Spleen (tissue), 11 donors: ENCODE results near the gene NPEPL1. TPM values are rescaled to one million over a fixed set of nuclear protein-coding genes. Genes with fewer than 3 reads are reported as not detected.
A peak's percentile ranks its signal among the peaks of the same experiment; 100 is the strongest.

Experiments used
- DNase-seq: peaks from one replicate; pipeline ENCODE4 v3.0.0-alpha.2; 2020
- H3K27ac ChIP-seq, 8 donors: fragments of 200-600 bp; sonication (generic) in 7 of 8; 1 replicate in 4 of 8; 2 replicates in 4 of 8; pipeline versions ENCODE4 v1.5.0 to v1.8.0; 2016 to 2021; ENCODE audit warnings: inconsistent platforms in 4 of 8, mild to moderate bottlenecking in 4 of 8, moderate library complexity in 1 of 8
- H3K27me3 ChIP-seq, 7 donors: fragments of 200-600 bp; sonication (generic) in 6 of 7; replicated peaks in 1 of 7; 1 replicate in 4 of 7; 2 replicates in 3 of 7; pipeline versions ENCODE4 v1.5.0 to v1.8.0; 2016 to 2021; ENCODE audit warnings: inconsistent platforms in 3 of 7, mild to moderate bottlenecking in 1 of 7
- H3K36me3 ChIP-seq, 6 donors: fragments of 200-600 bp; sonication (generic) in 5 of 6; 1 replicate in 4 of 6; 2 replicates in 2 of 6; pipeline versions ENCODE4 v1.5.0 to v1.8.0; 2016 to 2021; ENCODE audit warnings: inconsistent platforms in 2 of 6
- H3K4me1 ChIP-seq, 6 donors: fragments of 200-600 bp; sonication (generic) in 5 of 6; 1 replicate in 3 of 6; 2 replicates in 3 of 6; pipeline versions ENCODE4 v1.5.0 to v1.8.0; 2016 to 2021; ENCODE audit warnings: inconsistent platforms in 3 of 6
- H3K4me3 ChIP-seq, 8 donors: fragments of 200-600 bp; sonication (generic) in 7 of 8; 1 replicate in 4 of 8; 2 replicates in 4 of 8; pipeline versions ENCODE4 v1.5.0 to v1.8.0; 2016 to 2021; ENCODE audit warnings: inconsistent platforms in 4 of 8, mild to moderate bottlenecking in 4 of 8, moderate library complexity in 2 of 8
- H3K9me3 ChIP-seq, 8 donors: fragments of 200-600 bp; sonication (generic) in 7 of 8; 1 replicate in 4 of 8; 2 replicates in 4 of 8; pipeline versions ENCODE4 v1.5.0 to v1.8.0; 2016 to 2021; ENCODE audit warnings: inconsistent platforms in 4 of 8
- CTCF ChIP-seq, 11 experiments: fragments of 200-600 bp in 7 of 11; fragments of 450-650 bp in 4 of 11; sonication (generic) in 4 of 11; IDR thresholded peaks in 8 of 11; conservative IDR thresholded peaks in 3 of 11; 1 replicate in 7 of 11; 2 replicates in 4 of 11; pipeline versions ENCODE4 v1.4.0 to v1.8.0; 2016 to 2021; ENCODE audit warnings: antibody characterized with exemption in 11 of 11, inconsistent platforms in 4 of 11, mild to moderate bottlenecking in 1 of 11
- POLR2A ChIP-seq, 3 donors: fragments of 450-650 bp; IDR thresholded peaks; one replicate each; pipeline ENCODE4 v1.5.1; 2017; ENCODE audit warnings: antibody characterized with exemption in 3 of 3, mild to moderate bottlenecking in 1 of 3
- POLR2AphosphoS5 ChIP-seq, 3 donors: sonication (generic); formaldehyde crosslinking; IDR thresholded peaks; one replicate each; pipeline ENCODE4 v1.5.1; 2017; ENCODE audit warnings: antibody characterized with exemption in 3 of 3
- WGBS, 5 donors: extraction: QIAGEN DNeasy Blood & Tissue Kit in 3 of 5; methylation state at CpG; one replicate each; pipeline versions ENCODE4 v1.1.5 to v1.1.7; 2013 to 2018; 5-methylcytosine and 5-hydroxymethylcytosine counted together
- intact Hi-C: fragments of 100-400 bp; cut with DNase I; formaldehyde crosslinking; loops from one replicate; pipeline ENCODE4 v1.15.0; 2023; ENCODE audit warnings: low total_unique reads
- polyA plus RNA-seq, 3 donors: library from polyadenylated mRNA; stranded (reverse); fragments of 200-250 nt; gene quantifications; one replicate each; pipeline ENCODE4 v1.2.1, GENCODE V29; 2013
- total RNA-seq, 7 donors: library from RNA; depleted of rRNA in 3 of 7; stranded (reverse); fragments of >200 nt in 3 of 7; fragmentation: NEBNext Ultra II Directional in 4 of 7; extraction: Animal tissue kit (Norgen Biotek cat#: 25700) in 4 of 7; gene quantifications; one replicate each; pipeline versions ENCODE4 v1.1.0 to v1.2.1, GENCODE V29; 2016 to 2021
- donor health status: healthy with polysubstance abuse.
- donor health status: DM: no; HTN: no; CAD: no; lungs with moderate emphysema.
- donor health status: DM: no; HTN: no; CAD: no.
- donor health status: Bipolar disorder and iron deficiency.
- donor health status: healthy.
- donor health status: DM: no; HTN: no; CAD: no.
- donor health status: DM: yes; HTN: yes; CAD: no.

The NPEPL1 gene
- total and polyA plus RNA-seq, 10 donors, result 19.3 to 61.7 (median 56.2) TPM

- peaks cover 0 to 39% (median 8%) of the 10 kb centered on the region in 7 donors for H3K27me3 ChIP-seq
- H3K36me3 ChIP-seq, result peaks cover 0 to 32% (median 15%) of the 10 kb centered on the region in 6 donors
- no peaks in the 10 kb centered on the region for H3K4me1 ChIP-seq
- DNase-seq, result peak; percentile 54
- TF ChIP-seq POLR2A (IDR thresholded peaks at IDR 0.05), result no peak
- TF ChIP-seq CTCF (IDR thresholded peaks at IDR 0.05 in 8 of 11, conservative IDR thresholded peaks at IDR 0.05 in 3 of 11), result no peak
- TF ChIP-seq POLR2AphosphoS5 (IDR thresholded peaks at IDR 0.05), result no peak
- H3K27ac ChIP-seq, result no peak overlapping the region
- no peaks in the 10 kb centered on the region for H3K9me3 ChIP-seq
- 75 to 91% (median 86%) methylated on average over 10 of the region's 10 CpGs for WGBS, 5 donors
- no peak overlapping the region for H3K4me3 ChIP-seq
- intact Hi-C loops, result no loop called here
Observed at GRCh38 chr20:58718729-58719128, 26.1 kb downstream of the NPEPL1 start.

- Histone ChIP-seq H3K4me1 (no peaks in the 10 kb centered on the region), H3K36me3 (peaks cover 0 to 27% (median 14%) of the 10 kb centered on the region in 6 donors), H3K4me3 (no peak overlapping the region), H3K9me3 (no peaks in the 10 kb centered on the region), H3K27me3 (peaks cover 0 to 40% (median 8%) of the 10 kb centered on the region in 7 donors), H3K27ac (no peak overlapping the region)
- DNase-seq, result peak; percentile 55
- 72 to 95% (median 83%) methylated on average over 5 to 7 of the region's 7 CpGs for WGBS, 5 donors
- intact Hi-C loops, result no loop called here
- TF ChIP-seq POLR2AphosphoS5 (IDR thresholded peaks at IDR 0.05), result no peak
- TF ChIP-seq POLR2A (IDR thresholded peaks at IDR 0.05), result no peak
- TF ChIP-seq CTCF (IDR thresholded peaks at IDR 0.05 in 8 of 11, conservative IDR thresholded peaks at IDR 0.05 in 3 of 11), result no peak
Observed at GRCh38 chr20:58719258-58719657, 26.7 kb downstream of the NPEPL1 start.

- TF ChIP-seq CTCF (IDR thresholded peaks at IDR 0.05 in 8 of 11, conservative IDR thresholded peaks at IDR 0.05 in 3 of 11) (no peak), POLR2A (IDR thresholded peaks at IDR 0.05) (no peak), POLR2AphosphoS5 (IDR thresholded peaks at IDR 0.05) (peak in 1 of 3 donors; percentile 8)
- Histone ChIP-seq H3K27ac (no peak overlapping the region), H3K27me3 (peaks cover 0 to 41% (median 8%) of the 10 kb centered on the region in 7 donors), H3K4me1 (no peaks in the 10 kb centered on the region), H3K36me3 (peaks cover 0 to 20% (median 10%) of the 10 kb centered on the region in 6 donors), H3K9me3 (no peaks in the 10 kb centered on the region), H3K4me3 (no peak overlapping the region)
- intact Hi-C loops, result no loop called here
- peak; percentile 59 for DNase-seq
- WGBS, 5 donors, result 40 to 56% (median 47%) methylated on average over 6 of the region's 6 CpGs
Observed at GRCh38 chr20:58719971-58720371, 27.4 kb downstream of the NPEPL1 start.

- Histone ChIP-seq H3K27ac (no peak overlapping the region), H3K4me3 (no peak overlapping the region), H3K27me3 (peaks cover 0 to 44% (median 8%) of the 10 kb centered on the region in 7 donors), H3K4me1 (no peaks in the 10 kb centered on the region), H3K9me3 (peaks cover 0 to 5% (median 0%) of the 10 kb centered on the region in 8 donors), H3K36me3 (peaks cover 0 to 11% (median 4%) of the 10 kb centered on the region in 6 donors)
- peak; percentile 32 for DNase-seq
- intact Hi-C loops, result no loop called here
- 90 to 98% (median 93%) methylated on average over 14 of the region's 14 CpGs for WGBS, 5 donors
- TF ChIP-seq POLR2AphosphoS5 (IDR thresholded peaks at IDR 0.05), result no peak
- no peak for TF ChIP-seq CTCF (IDR thresholded peaks at IDR 0.05 in 8 of 11, conservative IDR thresholded peaks at IDR 0.05 in 3 of 11)
- TF ChIP-seq POLR2A (IDR thresholded peaks at IDR 0.05), result no peak
Observed at GRCh38 chr20:58720890-58721289, 28.3 kb downstream of the NPEPL1 start.
